CD14-positive monocyte (primary cell): ENCODE data around the gene CDKN2AIPNL. TPM values are rescaled to one million over a fixed set of nuclear protein-coding genes. Genes with fewer than 3 reads are reported as not detected.

Source experiments
- DNase-seq, 3 donors: peaks; one replicate each; pipeline ENCODE4 v3.0.0-alpha.2; 2011 to 2022
- H2AFZ ChIP-seq: 2 replicates; pipeline ENCODE4 v1.6.0; 2012; ENCODE audit warnings: mild to moderate bottlenecking, low read depth, low read length, inconsistent platforms; ENCODE audit not compliant: insufficient read depth, poor library complexity, severe bottlenecking
- H3K27ac ChIP-seq, 2 donors: 1 replicate in 1 of 2; 2 replicates in 1 of 2; pipeline ENCODE4 v1.5.1; 2012 to 2013; ENCODE audit warnings: low read length in 2 of 2, control low read depth in 1 of 2, inconsistent platforms in 1 of 2, low read depth in 1 of 2, mild to moderate bottlenecking in 1 of 2
- H3K27me3 ChIP-seq, 2 donors: one replicate each; pipeline versions ENCODE4 v1.6.0 to v1.6.1; 2011 to 2013; ENCODE audit warnings: low read length in 2 of 2; ENCODE audit not compliant: control insufficient read depth in 2 of 2, insufficient read depth in 2 of 2
- H3K36me3 ChIP-seq, 2 donors: replicated peaks in 1 of 2; 1 replicate in 1 of 2; 2 replicates in 1 of 2; pipeline versions ENCODE4 v1.5.1 to v1.6.1; 2012 to 2013; ENCODE audit warnings: low read length in 2 of 2, control low read depth in 1 of 2, inconsistent platforms in 1 of 2, mild to moderate bottlenecking in 1 of 2; ENCODE audit not compliant: insufficient read depth in 2 of 2, control insufficient read depth in 1 of 2
- H3K4me1 ChIP-seq, 2 donors: 1 replicate in 1 of 2; 2 replicates in 1 of 2; pipeline versions ENCODE4 v1.5.1 to v1.6.1; 2012 to 2013; ENCODE audit warnings: low read length in 2 of 2, control low read depth in 1 of 2, inconsistent platforms in 1 of 2, mild to moderate bottlenecking in 1 of 2, moderate library complexity in 1 of 2; ENCODE audit not compliant: insufficient read depth in 2 of 2, control insufficient read depth in 1 of 2
- H3K4me2 ChIP-seq: replicated peaks from 2 replicates; pipeline ENCODE3; 2012; ENCODE audit warnings: low read length, moderate library complexity, mild to moderate bottlenecking; ENCODE audit not compliant: poor library complexity, severe bottlenecking; ENCODE audit errors: extremely low read depth
- H3K4me3 ChIP-seq, 3 experiments: fragments of 200-600 bp in 1 of 3; sonication (generic) in 1 of 3; replicated peaks in 1 of 3; 1 replicate in 2 of 3; 2 replicates in 1 of 3; pipeline ENCODE4 v1.5.1; 2011 to 2013; ENCODE audit warnings: low read length in 3 of 3, mild to moderate bottlenecking in 3 of 3, control low read depth in 2 of 3, low read depth in 2 of 3, inconsistent platforms in 1 of 3, moderate library complexity in 1 of 3
- H3K79me2 ChIP-seq: 2 replicates; pipeline ENCODE4 v1.6.0; 2012; ENCODE audit warnings: mild to moderate bottlenecking, control low read depth, inconsistent platforms, low read length, moderate library complexity; ENCODE audit not compliant: insufficient read depth
- H3K9ac ChIP-seq: 2 replicates; pipeline ENCODE4 v1.6.0; 2017; ENCODE audit warnings: low read length, mild to moderate bottlenecking; ENCODE audit not compliant: insufficient read depth, poor library complexity, severe bottlenecking
- H3K9me3 ChIP-seq, 2 donors: replicated peaks in 1 of 2; 1 replicate in 1 of 2; 2 replicates in 1 of 2; pipeline versions ENCODE4 v1.5.1 to v1.6.1; 2012 to 2013; ENCODE audit warnings: low read length in 2 of 2, control low read depth in 1 of 2; ENCODE audit not compliant: control insufficient read depth in 1 of 2, insufficient read depth in 1 of 2
- H4K20me1 ChIP-seq: 2 replicates; pipeline ENCODE4 v1.6.0; 2012; ENCODE audit warnings: mild to moderate bottlenecking, low read length, control low read depth, moderate library complexity; ENCODE audit not compliant: insufficient read depth
- H3K27ac Mint-ChIP-seq, 7 donors: one replicate each; pipeline ENCODE4 v1.8.0; 2020; ENCODE audit warnings: mild to moderate bottlenecking in 7 of 7, mixed read lengths in 7 of 7, moderate library complexity in 6 of 7, inconsistent platforms in 2 of 7
- H3K27me3 Mint-ChIP-seq, 3 donors: one replicate each; pipeline ENCODE4 v1.8.0; 2021 to 2022; ENCODE audit warnings: low read depth in 3 of 3, mild to moderate bottlenecking in 3 of 3, mixed read lengths in 3 of 3, moderate library complexity in 3 of 3, inconsistent platforms in 1 of 3
- H3K36me3 Mint-ChIP-seq, 2 donors: one replicate each; pipeline ENCODE4 v1.8.0; 2020; ENCODE audit warnings: mixed read lengths in 2 of 2, inconsistent platforms in 1 of 2, mild to moderate bottlenecking in 1 of 2
- H3K4me1 Mint-ChIP-seq: one replicate; pipeline ENCODE4 v1.8.0; 2020; ENCODE audit warnings: mild to moderate bottlenecking, mixed read lengths
- H3K4me3 Mint-ChIP-seq, 2 donors: one replicate each; pipeline ENCODE4 v1.8.0; 2020; ENCODE audit warnings: mild to moderate bottlenecking in 2 of 2, mixed read lengths in 2 of 2, moderate library complexity in 1 of 2
- H3K9me3 Mint-ChIP-seq, 7 donors: one replicate each; pipeline ENCODE4 v1.8.0; 2020 to 2022; ENCODE audit warnings: mixed read lengths in 7 of 7, mild to moderate bottlenecking in 6 of 7, moderate library complexity in 6 of 7, inconsistent platforms in 2 of 7
- CTCF ChIP-seq: fragments of 200-600 bp; IDR thresholded peaks from one replicate; pipeline ENCODE4 v1.8.0; 2022; ENCODE audit warnings: antibody characterized with exemption, mild to moderate bottlenecking
- WGBS: methylation state at CpG from one replicate; pipeline ENCODE4 v1.1.5; 2013; ENCODE audit warnings: missing lambda C conversion rate; ENCODE audit not compliant: insufficient coverage; 5-methylcytosine and 5-hydroxymethylcytosine counted together
- intact Hi-C, 2 donors: fragments of 100-400 bp; cut with micrococcal nuclease; formaldehyde crosslinking; loops; one replicate each; pipeline versions ENCODE4 v1.15.0 to v1.15.1; 2023
- polyA plus RNA-seq, 3 donors: library from polyadenylated mRNA; depleted of rRNA in 1 of 3; unstranded in 2 of 3; stranded (reverse) in 1 of 3; fragments of 300-500 nt in 2 of 3; fragments of >200 nt in 1 of 3; fragmentation: Illumina TruSeq in 2 of 3; gene quantifications; 1 replicate in 2 of 3; 2 replicates in 1 of 3; pipeline ENCODE4 v1.2.3, GENCODE V29; 2012 to 2021

Gene CDKN2AIPNL
- polyA plus RNA-seq, 3 donors: 6.9 to 20.0 (median 15.0) TPM

GRCh38 chr5:134458234-134459009 is 46.7 kb upstream of the CDKN2AIPNL start:
- Histone ChIP-seq H3K4me2 (no peak overlapping the region), H2AFZ (no peak overlapping the region)
- peaks cover 0 to 1% (median under 1%) of the 10 kb centered on the region in 3 donors for H3K27me3 Mint-ChIP-seq

GRCh38 chr5:134457801-134458200 is 46.1 kb upstream of the CDKN2AIPNL start:
- intact Hi-C loops: no loop called here
- H3K27me3 ChIP-seq: no peaks in the 10 kb centered on the region
- H3K4me1 Mint-ChIP-seq: no peaks in the 10 kb centered on the region
- H3K36me3 Mint-ChIP-seq: no peaks in the 10 kb centered on the region
- no peak overlapping the region for H2AFZ ChIP-seq
- H3K4me3 ChIP-seq: no peak overlapping the region
- 92% methylated on average over 2 of the region's 3 CpGs for WGBS
- no peaks in the 10 kb centered on the region for H3K79me2 ChIP-seq
- H3K4me2 ChIP-seq: no peak overlapping the region
- no peaks in the 10 kb centered on the region for H3K4me1 ChIP-seq
- TF ChIP-seq CTCF: no peak
- peaks cover 0 to 3% (median 0%) of the 10 kb centered on the region in 7 donors for H3K9me3 Mint-ChIP-seq
- H3K27ac Mint-ChIP-seq: no peak overlapping the region
- no peaks in the 10 kb centered on the region for H3K27me3 Mint-ChIP-seq
- H3K9ac ChIP-seq: no peak overlapping the region
- H4K20me1 ChIP-seq: no peaks in the 10 kb centered on the region
- H3K27ac ChIP-seq: no peak overlapping the region
- no peaks in the 10 kb centered on the region for H3K36me3 ChIP-seq
- H3K9me3 ChIP-seq: no peaks in the 10 kb centered on the region
- H3K4me3 Mint-ChIP-seq: no peak overlapping the region
- no peak for DNase-seq

More at GRCh38 chr5:134458234-134459009, 46.7 kb upstream of the CDKN2AIPNL start:
- Histone ChIP-seq H3K9ac (no peak overlapping the region), H3K4me3 (no peak overlapping the region), H3K36me3 (no peaks in the 10 kb centered on the region), H4K20me1 (no peaks in the 10 kb centered on the region), H3K27me3 (no peaks in the 10 kb centered on the region), H3K4me1 (no peaks in the 10 kb centered on the region), H3K27ac (no peak overlapping the region), H3K79me2 (no peaks in the 10 kb centered on the region), H3K9me3 (no peaks in the 10 kb centered on the region)
- 78% methylated on average over 8 of the region's 10 CpGs for WGBS
- Mint-ChIP-seq H3K4me3 (no peak overlapping the region), H3K36me3 (no peaks in the 10 kb centered on the region), H3K4me1 (peaks cover under 1% of the 10 kb centered on the region), H3K27ac (no peak overlapping the region), H3K9me3 (peaks cover 0 to 3% (median 0%) of the 10 kb centered on the region in 7 donors)
- intact Hi-C loops: no loop called here
- no peak for DNase-seq
- no peak for TF ChIP-seq CTCF
